Vagina (tissue), 2 donors: ENCODE measurements around the gene BTRC.

Experiments used
- POLR2A ChIP-seq, 2 donors: fragments of 450-650 bp; IDR thresholded peaks; one replicate each; pipeline ENCODE4 v1.6.1; 2017; ENCODE audit warnings: antibody characterized with exemption in 2 of 2, mild to moderate bottlenecking in 2 of 2, moderate library complexity in 2 of 2
- TF ChIP-seq, protein P1 (sequence below), 3 experiments: fragments of 450-650 bp in 2 of 3; fragments of 200-600 bp in 1 of 3; sonication (generic) in 1 of 3; IDR thresholded peaks; one replicate each; pipeline ENCODE4 v1.5.1; 2017 to 2019; ENCODE audit warnings: antibody characterized with exemption in 3 of 3, mild to moderate bottlenecking in 2 of 3, moderate library complexity in 2 of 3

DNA sequence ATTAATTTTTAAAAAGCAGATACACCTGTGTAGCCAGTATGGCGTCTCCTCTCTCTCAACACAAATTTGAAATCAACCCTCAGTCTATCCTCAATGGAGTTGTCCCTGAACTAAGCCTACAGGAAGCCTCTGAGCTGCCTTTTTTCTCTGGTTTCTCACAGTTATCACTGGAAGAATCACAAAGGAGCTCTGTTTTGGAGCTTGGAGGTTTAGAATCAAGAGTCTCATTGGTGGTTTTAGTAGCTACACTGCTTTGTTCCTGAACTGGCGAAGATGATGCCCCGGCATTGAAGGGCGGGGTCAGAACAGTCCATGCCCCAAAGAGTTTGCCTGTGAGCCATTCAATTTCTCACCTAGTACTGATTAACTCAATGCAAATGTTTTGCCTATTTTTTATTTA, 16.1 kb upstream of the BTRC start:
- TF ChIP-seq, protein P1, sequence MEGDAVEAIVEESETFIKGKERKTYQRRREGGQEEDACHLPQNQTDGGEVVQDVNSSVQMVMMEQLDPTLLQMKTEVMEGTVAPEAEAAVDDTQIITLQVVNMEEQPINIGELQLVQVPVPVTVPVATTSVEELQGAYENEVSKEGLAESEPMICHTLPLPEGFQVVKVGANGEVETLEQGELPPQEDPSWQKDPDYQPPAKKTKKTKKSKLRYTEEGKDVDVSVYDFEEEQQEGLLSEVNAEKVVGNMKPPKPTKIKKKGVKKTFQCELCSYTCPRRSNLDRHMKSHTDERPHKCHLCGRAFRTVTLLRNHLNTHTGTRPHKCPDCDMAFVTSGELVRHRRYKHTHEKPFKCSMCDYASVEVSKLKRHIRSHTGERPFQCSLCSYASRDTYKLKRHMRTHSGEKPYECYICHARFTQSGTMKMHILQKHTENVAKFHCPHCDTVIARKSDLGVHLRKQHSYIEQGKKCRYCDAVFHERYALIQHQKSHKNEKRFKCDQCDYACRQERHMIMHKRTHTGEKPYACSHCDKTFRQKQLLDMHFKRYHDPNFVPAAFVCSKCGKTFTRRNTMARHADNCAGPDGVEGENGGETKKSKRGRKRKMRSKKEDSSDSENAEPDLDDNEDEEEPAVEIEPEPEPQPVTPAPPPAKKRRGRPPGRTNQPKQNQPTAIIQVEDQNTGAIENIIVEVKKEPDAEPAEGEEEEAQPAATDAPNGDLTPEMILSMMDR (IDR thresholded peaks at IDR 0.05): no peak
- TF ChIP-seq POLR2A (IDR thresholded peaks at IDR 0.05): no peak
